GM19372 (cell line): ENCODE data around the gene TBX1.

ENCODE experiments used
- ATAC-seq: cut with Tn5 transposase; IDR thresholded peaks from one replicate; pipeline ENCODE4 v1.9.1; 2021; ENCODE audit warnings: mild to moderate bottlenecking, low read depth, moderate library complexity; ENCODE audit not compliant: unreplicated experiment

Gene TBX1

DNA sequence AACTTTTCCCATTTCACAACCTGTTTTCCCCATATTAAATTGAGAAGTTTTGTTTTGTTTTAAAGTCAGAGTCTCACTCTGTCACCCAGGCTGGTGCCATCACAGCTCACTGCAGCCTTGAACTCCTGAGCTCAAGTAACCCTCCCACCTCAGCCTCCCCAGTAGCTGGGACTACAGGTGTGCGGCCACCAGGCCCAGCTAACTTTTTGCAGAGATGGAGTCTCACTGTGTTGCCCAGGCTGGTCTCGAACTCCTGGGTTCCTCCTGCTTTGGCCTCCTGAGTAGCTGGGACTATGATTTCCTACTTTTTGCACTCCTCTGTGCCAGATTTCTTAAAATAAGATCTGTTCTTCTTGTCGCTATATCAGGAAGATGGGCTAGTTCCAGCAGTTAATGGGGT lies 49.2 kb downstream of the TBX1 start:
- ATAC-seq = no peak

GRCh38 chr22:19810381-19811201 lies 50.0 kb downstream of the TBX1 start:
- ATAC-seq = no peak

- no peak for ATAC-seq
These were observed 50.6 kb downstream of the TBX1 start for GRCh38 chr22:19811211-19811621.

DNA sequence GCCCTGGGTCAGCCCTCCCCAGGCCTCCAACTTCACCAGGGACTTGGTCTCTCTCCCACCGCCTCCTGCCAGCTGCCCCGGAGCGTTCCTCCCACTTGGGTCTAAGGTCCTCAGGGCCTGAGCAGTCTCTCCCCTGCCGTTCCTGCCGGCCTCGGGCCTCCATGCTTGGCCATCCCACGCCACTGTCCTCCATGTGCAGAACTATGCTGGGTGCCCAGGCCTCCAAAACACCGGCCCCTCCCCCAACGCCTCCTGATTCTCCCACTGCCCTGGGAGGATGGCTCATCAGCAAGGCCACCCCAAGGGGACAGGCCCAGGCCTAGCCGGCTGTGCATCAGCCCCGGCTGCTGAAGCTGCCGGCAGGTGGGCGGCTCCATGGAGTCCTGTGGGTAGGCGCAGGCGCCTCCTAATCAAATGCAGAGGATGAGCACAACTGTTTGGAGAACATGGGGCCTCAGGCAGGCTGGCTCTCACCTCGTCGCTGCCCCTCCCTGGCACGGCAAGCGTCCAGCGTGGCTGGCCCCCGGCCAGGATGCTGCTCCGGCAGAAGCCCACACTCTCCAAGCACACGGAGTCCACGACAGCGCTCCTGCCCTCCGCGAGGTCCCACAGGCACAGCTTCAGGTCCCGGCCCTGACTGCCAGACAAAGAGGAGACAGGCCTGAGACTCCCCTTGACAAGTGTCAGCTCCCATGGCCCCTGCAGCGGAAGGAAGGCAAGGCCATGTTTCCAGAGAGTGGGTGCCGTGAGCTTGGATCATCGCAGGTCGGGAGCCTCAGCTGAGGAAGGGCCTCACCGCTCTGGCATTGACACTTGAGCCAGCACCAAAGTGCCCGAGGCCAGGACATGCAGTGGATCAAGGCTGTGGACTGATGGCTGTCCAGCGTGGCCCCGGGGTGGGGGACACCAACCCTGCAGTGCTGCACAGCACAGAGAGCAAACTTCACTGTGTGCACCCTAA lies 51.5 kb downstream of the TBX1 start:
- ATAC-seq = no peak

DNA sequence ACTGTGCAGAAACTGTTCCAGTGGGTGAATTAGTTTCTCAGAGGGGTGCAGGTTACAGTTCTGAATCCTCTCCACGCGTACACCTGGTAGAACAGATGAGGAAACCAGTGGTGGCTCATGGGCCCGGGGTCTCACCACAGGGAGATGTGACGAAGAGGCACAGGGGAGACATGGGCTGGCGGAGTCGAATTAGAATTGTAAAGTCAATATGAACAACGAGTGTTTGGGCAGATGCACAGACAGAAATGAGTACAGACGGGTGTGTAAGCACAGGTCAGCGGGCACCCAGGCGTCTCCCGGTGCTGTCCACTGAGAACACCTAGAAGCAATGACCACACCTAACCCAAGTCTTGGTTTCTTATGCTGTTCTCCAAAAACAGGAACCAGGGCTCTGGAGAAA lies 52.3 kb downstream of the TBX1 start:
- ATAC-seq = no peak

GRCh38 chr22:19814428-19814827 lies 53.9 kb downstream of the TBX1 start:
- no peak for ATAC-seq

GRCh38 chr22:19815093-19815822 lies 54.7 kb downstream of the TBX1 start:
- no peak for ATAC-seq

- ATAC-seq = no peak
These were observed 55.3 kb downstream of the TBX1 start for GRCh38 chr22:19815823-19816290.

GRCh38 chr22:19816372-19817119 lies 56.0 kb downstream of the TBX1 start:
- no peak for ATAC-seq
